ENCODE data around the gene SLC18B1. TPM values are rescaled to one million over a fixed set of nuclear protein-coding genes. Genes with fewer than 3 reads are reported as not detected.

Gene SLC18B1
- total and polyA plus RNA-seq, 2 of the 8 experiments (the other 6 are each of a cell fraction or from before 2014, with no cell fraction given), result 17.2 to 23.4 TPM

- TF ChIP-seq CHD1 (IDR thresholded peaks at IDR 0.05; ENCODE audit: low read depth, low read length) (0 out of 2 replicates have a peak, but pooled peaks have one; percentile 4), SIX5 (IDR thresholded peaks at IDR 0.05; ENCODE audit: low read depth, low read length) (no peak), YY1 (IDR thresholded peaks at IDR 0.05; ENCODE audit: low read depth, low read length) (0 out of 2 replicates have a peak, but pooled peaks have one; percentile 32), CBX8 (IDR thresholded peaks at IDR 0.05; ENCODE audit: borderline replicate concordance, low read depth, low read length) (no peak), MAX (IDR thresholded peaks at IDR 0.05) (peak; percentile 71), RBBP5 (IDR thresholded peaks at IDR 0.05; ENCODE audit: borderline replicate concordance, low read depth, low read length) (peak; percentile 3; the same call in 1 of the 2 replicates), MAFK (IDR thresholded peaks at IDR 0.05; ENCODE audit: low read depth, low read length) (no peak), POLR2AphosphoS5 (IDR thresholded peaks at IDR 0.05; ENCODE audit: low read depth, low read length) (no peak), KDM1A (IDR thresholded peaks at IDR 0.05; ENCODE audit: borderline replicate concordance, low read length) (no peak), PHF8 (conservative IDR thresholded peaks at IDR 0.05; ENCODE audit: low read depth, low read length) (0 out of 2 replicates have a peak, but pooled peaks have one; percentile 51), TEAD4 (IDR thresholded peaks at IDR 0.05; ENCODE audit: low read depth, low read length) (no peak), CEBPB (IDR thresholded peaks at IDR 0.05; ENCODE audit: low read depth, low read length) (no peak), SAP30 (IDR thresholded peaks at IDR 0.05; ENCODE audit: insufficient read depth, insufficient replicate concordance, low read length) (no peak), JUND (IDR thresholded peaks at IDR 0.05; ENCODE audit: low read length) (no peak), ATF2 (IDR thresholded peaks at IDR 0.05; ENCODE audit: low read length) (no peak), TCF12 (IDR thresholded peaks at IDR 0.05; ENCODE audit: low read depth, low read length) (no peak), FOSL1 (IDR thresholded peaks at IDR 0.05; ENCODE audit: insufficient read depth, low read depth, low read length) (no peak)
Measured at GRCh38 chr6:132813173-132813856, 14.9 kb upstream of the SLC18B1 start (continued).

Data from H1 (cell line).